WTC11 (cell line): ENCODE results near the gene ATP6V1C2.

ENCODE experiments used
- ETV6 ChIP-seq: sonication (generic); formaldehyde crosslinking; IDR thresholded peaks from 2 replicates; pipeline ENCODE4 v1.8.1; 2022; ENCODE audit warnings: mild to moderate bottlenecking, missing genetic modification reagents
- TF ChIP-seq, protein P1 (sequence below): sonication (generic); formaldehyde crosslinking; IDR thresholded peaks from 2 replicates; pipeline ENCODE4 v1.8.0; 2022; ENCODE audit warnings: mild to moderate bottlenecking, missing genetic modification reagents
- TF ChIP-seq, protein P2 (sequence below): fragments of 200-600 bp; IDR thresholded peaks from 2 replicates; pipeline ENCODE4 v1.8.0; 2022; ENCODE audit warnings: antibody characterized with exemption
- TF ChIP-seq, protein P3 (sequence below): sonication (generic); formaldehyde crosslinking; IDR thresholded peaks from 2 replicates; pipeline ENCODE4 v1.8.0; 2022; ENCODE audit warnings: missing genetic modification reagents
- TF ChIP-seq, protein P4 (sequence below): sonication (generic); formaldehyde crosslinking; IDR thresholded peaks from 2 replicates; pipeline ENCODE4 v1.8.0; 2023; ENCODE audit warnings: mild to moderate bottlenecking, missing genetic modification reagents

DNA sequence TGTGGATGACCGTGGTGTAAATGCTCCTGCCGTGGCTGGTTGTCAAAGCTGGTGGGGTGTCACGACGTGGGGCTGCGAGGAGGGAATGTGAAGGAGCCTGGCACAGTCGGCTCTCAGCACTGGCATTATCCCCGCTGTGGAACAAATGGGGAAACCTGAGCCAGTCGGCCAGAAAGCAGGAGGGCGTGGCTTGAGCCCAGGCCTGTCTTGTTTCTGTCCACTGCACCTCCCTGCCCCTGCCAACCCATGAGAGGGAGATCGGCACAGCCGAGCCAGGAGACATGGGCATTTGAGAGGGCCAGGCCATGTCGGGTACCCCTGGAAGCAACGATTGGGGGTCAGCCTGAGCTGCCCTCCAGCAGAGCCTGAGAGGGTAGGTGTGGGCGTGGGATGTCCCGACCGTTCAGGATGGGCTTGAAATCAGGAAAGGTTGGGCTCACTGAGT is 46.7 kb downstream of the ATP6V1C2 start:
- TF ChIP-seq, protein P1, sequence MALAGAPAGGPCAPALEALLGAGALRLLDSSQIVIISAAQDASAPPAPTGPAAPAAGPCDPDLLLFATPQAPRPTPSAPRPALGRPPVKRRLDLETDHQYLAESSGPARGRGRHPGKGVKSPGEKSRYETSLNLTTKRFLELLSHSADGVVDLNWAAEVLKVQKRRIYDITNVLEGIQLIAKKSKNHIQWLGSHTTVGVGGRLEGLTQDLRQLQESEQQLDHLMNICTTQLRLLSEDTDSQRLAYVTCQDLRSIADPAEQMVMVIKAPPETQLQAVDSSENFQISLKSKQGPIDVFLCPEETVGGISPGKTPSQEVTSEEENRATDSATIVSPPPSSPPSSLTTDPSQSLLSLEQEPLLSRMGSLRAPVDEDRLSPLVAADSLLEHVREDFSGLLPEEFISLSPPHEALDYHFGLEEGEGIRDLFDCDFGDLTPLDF: no peak
- TF ChIP-seq, protein P2, sequence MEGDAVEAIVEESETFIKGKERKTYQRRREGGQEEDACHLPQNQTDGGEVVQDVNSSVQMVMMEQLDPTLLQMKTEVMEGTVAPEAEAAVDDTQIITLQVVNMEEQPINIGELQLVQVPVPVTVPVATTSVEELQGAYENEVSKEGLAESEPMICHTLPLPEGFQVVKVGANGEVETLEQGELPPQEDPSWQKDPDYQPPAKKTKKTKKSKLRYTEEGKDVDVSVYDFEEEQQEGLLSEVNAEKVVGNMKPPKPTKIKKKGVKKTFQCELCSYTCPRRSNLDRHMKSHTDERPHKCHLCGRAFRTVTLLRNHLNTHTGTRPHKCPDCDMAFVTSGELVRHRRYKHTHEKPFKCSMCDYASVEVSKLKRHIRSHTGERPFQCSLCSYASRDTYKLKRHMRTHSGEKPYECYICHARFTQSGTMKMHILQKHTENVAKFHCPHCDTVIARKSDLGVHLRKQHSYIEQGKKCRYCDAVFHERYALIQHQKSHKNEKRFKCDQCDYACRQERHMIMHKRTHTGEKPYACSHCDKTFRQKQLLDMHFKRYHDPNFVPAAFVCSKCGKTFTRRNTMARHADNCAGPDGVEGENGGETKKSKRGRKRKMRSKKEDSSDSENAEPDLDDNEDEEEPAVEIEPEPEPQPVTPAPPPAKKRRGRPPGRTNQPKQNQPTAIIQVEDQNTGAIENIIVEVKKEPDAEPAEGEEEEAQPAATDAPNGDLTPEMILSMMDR: no peak
- TF ChIP-seq, protein P3, sequence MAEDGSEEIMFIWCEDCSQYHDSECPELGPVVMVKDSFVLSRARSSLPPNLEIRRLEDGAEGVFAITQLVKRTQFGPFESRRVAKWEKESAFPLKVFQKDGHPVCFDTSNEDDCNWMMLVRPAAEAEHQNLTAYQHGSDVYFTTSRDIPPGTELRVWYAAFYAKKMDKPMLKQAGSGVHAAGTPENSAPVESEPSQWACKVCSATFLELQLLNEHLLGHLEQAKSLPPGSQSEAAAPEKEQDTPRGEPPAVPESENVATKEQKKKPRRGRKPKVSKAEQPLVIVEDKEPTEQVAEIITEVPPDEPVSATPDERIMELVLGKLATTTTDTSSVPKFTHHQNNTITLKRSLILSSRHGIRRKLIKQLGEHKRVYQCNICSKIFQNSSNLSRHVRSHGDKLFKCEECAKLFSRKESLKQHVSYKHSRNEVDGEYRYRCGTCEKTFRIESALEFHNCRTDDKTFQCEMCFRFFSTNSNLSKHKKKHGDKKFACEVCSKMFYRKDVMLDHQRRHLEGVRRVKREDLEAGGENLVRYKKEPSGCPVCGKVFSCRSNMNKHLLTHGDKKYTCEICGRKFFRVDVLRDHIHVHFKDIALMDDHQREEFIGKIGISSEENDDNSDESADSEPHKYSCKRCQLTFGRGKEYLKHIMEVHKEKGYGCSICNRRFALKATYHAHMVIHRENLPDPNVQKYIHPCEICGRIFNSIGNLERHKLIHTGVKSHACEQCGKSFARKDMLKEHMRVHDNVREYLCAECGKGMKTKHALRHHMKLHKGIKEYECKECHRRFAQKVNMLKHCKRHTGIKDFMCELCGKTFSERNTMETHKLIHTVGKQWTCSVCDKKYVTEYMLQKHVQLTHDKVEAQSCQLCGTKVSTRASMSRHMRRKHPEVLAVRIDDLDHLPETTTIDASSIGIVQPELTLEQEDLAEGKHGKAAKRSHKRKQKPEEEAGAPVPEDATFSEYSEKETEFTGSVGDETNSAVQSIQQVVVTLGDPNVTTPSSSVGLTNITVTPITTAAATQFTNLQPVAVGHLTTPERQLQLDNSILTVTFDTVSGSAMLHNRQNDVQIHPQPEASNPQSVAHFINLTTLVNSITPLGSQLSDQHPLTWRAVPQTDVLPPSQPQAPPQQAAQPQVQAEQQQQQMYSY (CRISPR knock-in tag): no peak
- TF ChIP-seq, protein P4, sequence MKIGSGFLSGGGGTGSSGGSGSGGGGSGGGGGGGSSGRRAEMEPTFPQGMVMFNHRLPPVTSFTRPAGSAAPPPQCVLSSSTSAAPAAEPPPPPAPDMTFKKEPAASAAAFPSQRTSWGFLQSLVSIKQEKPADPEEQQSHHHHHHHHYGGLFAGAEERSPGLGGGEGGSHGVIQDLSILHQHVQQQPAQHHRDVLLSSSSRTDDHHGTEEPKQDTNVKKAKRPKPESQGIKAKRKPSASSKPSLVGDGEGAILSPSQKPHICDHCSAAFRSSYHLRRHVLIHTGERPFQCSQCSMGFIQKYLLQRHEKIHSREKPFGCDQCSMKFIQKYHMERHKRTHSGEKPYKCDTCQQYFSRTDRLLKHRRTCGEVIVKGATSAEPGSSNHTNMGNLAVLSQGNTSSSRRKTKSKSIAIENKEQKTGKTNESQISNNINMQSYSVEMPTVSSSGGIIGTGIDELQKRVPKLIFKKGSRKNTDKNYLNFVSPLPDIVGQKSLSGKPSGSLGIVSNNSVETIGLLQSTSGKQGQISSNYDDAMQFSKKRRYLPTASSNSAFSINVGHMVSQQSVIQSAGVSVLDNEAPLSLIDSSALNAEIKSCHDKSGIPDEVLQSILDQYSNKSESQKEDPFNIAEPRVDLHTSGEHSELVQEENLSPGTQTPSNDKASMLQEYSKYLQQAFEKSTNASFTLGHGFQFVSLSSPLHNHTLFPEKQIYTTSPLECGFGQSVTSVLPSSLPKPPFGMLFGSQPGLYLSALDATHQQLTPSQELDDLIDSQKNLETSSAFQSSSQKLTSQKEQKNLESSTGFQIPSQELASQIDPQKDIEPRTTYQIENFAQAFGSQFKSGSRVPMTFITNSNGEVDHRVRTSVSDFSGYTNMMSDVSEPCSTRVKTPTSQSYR (CRISPR knock-in tag): no peak
- no peak for TF ChIP-seq ETV6
